Measurements from ENCODE around the gene KCNN3. TPM values are rescaled to one million over a fixed set of nuclear protein-coding genes. Genes with fewer than 3 reads are reported as not detected.

The KCNN3 gene
- total RNA-seq, 4 donors from 2014 or later, result 3.6 to 17.0 (median 12.4) TPM

DNA sequence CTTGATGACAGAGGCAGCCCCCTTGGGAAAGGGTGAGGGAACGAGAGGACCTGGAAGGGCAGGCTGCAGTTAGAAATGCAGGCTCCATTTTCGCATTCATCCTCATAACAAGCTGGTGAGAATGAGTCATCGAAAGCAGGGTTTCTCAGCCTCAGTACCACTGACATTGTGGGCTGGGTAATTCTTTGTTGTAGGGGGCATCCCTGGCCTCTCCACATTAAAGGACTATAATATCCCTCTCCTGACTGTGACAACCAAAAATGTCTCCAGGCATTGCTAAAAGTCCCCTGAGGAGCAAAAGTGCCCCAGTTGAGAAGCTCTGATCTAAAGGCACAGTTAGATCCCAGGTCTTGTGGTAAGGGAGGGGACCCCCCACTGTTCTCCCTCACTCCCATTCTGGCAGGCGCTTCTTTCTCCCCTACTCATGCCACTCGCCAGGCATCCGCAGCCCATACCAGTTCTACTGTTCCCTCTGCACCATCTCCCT, 20.4 kb downstream of the KCNN3 start:
- intact Hi-C loops (cut with DNase I), result no loop called here
- TF ChIP-seq EP300 (IDR thresholded peaks at IDR 0.05), result no peak
- TF ChIP-seq POLR2A (IDR thresholded peaks at IDR 0.05; ENCODE audit: low read depth), result no peak
- no peak for TF ChIP-seq POLR2AphosphoS5 (IDR thresholded peaks at IDR 0.05)
- TF ChIP-seq, protein P1, sequence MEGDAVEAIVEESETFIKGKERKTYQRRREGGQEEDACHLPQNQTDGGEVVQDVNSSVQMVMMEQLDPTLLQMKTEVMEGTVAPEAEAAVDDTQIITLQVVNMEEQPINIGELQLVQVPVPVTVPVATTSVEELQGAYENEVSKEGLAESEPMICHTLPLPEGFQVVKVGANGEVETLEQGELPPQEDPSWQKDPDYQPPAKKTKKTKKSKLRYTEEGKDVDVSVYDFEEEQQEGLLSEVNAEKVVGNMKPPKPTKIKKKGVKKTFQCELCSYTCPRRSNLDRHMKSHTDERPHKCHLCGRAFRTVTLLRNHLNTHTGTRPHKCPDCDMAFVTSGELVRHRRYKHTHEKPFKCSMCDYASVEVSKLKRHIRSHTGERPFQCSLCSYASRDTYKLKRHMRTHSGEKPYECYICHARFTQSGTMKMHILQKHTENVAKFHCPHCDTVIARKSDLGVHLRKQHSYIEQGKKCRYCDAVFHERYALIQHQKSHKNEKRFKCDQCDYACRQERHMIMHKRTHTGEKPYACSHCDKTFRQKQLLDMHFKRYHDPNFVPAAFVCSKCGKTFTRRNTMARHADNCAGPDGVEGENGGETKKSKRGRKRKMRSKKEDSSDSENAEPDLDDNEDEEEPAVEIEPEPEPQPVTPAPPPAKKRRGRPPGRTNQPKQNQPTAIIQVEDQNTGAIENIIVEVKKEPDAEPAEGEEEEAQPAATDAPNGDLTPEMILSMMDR (IDR thresholded peaks at IDR 0.05), result no peak
- Histone ChIP-seq H3K4me1 (peaks cover 4 to 29% (median 14%) of the 10 kb centered on the region in 4 donors), H3K36me3 (no peaks in the 10 kb centered on the region), H3K4me3 (no peak overlapping the region), H3K27me3 (no peaks in the 10 kb centered on the region), H3K27ac (replicated peaks in 1 of 4) (no peak overlapping the region), H3K9me3 (no peaks in the 10 kb centered on the region)
- WGBS, result 87% methylated on average over 6 of the region's 6 CpGs
- no peak for DNase-seq (ENCODE audit: extremely low spot score)

DNA sequence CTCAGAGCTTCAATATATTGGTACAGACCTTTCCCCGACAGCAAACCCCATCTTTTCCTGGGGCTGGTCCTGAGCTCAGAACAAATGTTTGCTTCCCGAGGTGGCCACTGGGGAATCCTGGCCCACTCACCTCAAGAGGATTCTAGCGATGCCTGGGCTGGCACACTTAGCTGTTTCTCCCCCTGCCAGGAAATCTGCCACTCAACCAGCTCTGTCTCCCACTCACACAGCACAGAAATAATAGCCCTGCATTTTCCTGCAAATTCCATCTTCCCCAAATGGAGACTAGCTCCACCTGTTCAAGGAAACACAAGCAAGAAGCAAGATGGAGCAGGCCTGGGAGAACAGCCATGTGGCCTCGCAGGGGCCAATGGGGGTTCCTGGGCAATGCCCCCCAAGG, 21.1 kb downstream of the KCNN3 start:
- no peak overlapping the region for H3K27ac ChIP-seq (replicated peaks in 1 of 4)
- 92% methylated on average over 2 of the region's 4 CpGs for WGBS
- no peaks in the 10 kb centered on the region for H3K27me3 ChIP-seq
- TF ChIP-seq, protein P1 (IDR thresholded peaks at IDR 0.05), result no peak
- TF ChIP-seq POLR2AphosphoS5 (IDR thresholded peaks at IDR 0.05), result no peak
- TF ChIP-seq POLR2A (IDR thresholded peaks at IDR 0.05; ENCODE audit: low read depth), result no peak
- TF ChIP-seq EP300 (IDR thresholded peaks at IDR 0.05), result no peak
- no peak overlapping the region for H3K4me3 ChIP-seq
- intact Hi-C loops (cut with DNase I), result no loop called here
- H3K9me3 ChIP-seq, result no peaks in the 10 kb centered on the region
- DNase-seq (ENCODE audit: extremely low spot score), result no peak
- H3K4me1 ChIP-seq, result peaks cover 4 to 30% (median 14%) of the 10 kb centered on the region in 4 donors
- no peaks in the 10 kb centered on the region for H3K36me3 ChIP-seq

DNA sequence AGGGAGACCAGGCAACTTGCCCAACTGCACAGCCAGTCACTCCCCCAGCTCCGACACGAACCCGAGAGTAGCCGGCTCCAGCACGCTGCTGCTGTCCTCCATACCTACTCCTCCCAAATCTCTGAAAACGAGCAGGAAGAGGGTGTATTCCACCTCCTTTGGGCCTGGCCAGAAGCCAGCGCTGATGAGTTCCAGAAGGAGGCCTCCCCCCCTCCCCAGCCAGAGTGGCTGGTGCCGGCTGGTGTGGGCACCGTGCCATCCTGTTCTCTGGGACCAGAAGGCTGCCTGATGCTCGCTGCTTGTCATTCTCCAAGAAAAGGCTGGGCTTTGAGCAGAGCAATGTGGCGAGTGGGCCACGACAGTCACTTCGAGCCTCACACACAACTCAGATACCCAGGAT, 22.2 kb downstream of the KCNN3 start:
- H3K27ac ChIP-seq (replicated peaks in 1 of 4), result no peak overlapping the region
- WGBS, result 46% methylated on average over 13 of the region's 13 CpGs
- no peak for DNase-seq (ENCODE audit: extremely low spot score)

DNA sequence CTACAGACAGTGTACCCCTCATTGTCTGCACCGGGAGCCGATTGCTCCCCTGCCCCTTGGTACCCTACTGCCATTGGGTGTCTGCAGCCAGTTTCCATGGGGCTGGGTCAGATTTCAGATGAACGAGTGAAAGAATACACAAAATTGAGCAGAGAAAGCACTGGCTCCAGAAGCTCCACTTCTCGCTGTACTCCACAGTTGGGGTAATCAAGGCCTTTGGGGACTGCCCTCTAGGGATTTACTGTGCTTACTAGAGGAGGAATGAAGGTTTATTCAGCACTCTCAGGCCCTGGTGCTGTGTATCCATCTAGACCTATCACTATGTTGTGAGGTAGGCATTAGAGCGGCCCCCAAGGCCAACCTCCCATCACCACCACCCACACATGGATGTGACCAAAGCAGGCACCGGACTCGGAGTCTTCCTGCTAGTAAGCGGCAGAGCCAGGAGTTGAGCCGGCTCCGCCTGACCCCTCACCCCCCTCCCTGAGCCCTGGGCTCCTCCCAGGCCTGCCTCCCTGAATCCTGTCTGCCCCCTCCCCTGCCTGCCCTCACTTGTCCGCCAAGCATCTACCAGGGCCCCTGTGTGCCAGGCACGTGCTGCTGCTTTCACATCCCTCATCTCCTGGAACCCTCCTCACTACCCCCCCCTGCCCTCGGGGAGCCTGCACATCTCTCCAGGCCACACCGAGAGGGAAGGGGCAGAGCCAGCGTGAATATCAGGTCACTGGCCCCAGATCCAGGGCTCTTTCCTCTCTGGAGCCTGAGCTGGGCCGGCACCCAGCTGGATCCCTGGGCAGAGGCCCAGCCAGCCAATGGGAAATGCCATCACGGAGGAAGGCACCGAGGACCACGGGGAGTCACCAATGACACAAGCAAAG, 23.3 kb downstream of the KCNN3 start:
- H3K36me3 ChIP-seq, result no peaks in the 10 kb centered on the region
- WGBS, result 78% methylated on average over 17 of the region's 19 CpGs
- no peak for DNase-seq (ENCODE audit: extremely low spot score)
- intact Hi-C loops (cut with DNase I), result no loop called here
- no peak overlapping the region for H3K4me3 ChIP-seq
- H3K27me3 ChIP-seq, result no peaks in the 10 kb centered on the region
- TF ChIP-seq POLR2A (IDR thresholded peaks at IDR 0.05; ENCODE audit: low read depth) (no peak), POLR2AphosphoS5 (IDR thresholded peaks at IDR 0.05) (no peak), EP300 (IDR thresholded peaks at IDR 0.05) (no peak)
- TF ChIP-seq, protein P1 (IDR thresholded peaks at IDR 0.05), result no peak
- H3K9me3 ChIP-seq, result no peaks in the 10 kb centered on the region
- peak overlapping the region in 1 of 4 donors; percentile 33 for H3K27ac ChIP-seq (replicated peaks in 1 of 4)
- peaks cover 4 to 35% (median 14%) of the 10 kb centered on the region in 4 donors for H3K4me1 ChIP-seq

More for the DNA sequence above, 22.2 kb downstream of the KCNN3 start:
- no peak overlapping the region for H3K4me3 ChIP-seq
- no peaks in the 10 kb centered on the region for H3K27me3 ChIP-seq
- intact Hi-C loops (cut with DNase I), result no loop called here
- no peaks in the 10 kb centered on the region for H3K9me3 ChIP-seq
- H3K36me3 ChIP-seq, result no peaks in the 10 kb centered on the region
- TF ChIP-seq, protein P1 (IDR thresholded peaks at IDR 0.05), result no peak
- TF ChIP-seq EP300 (IDR thresholded peaks at IDR 0.05) (no peak), POLR2AphosphoS5 (IDR thresholded peaks at IDR 0.05) (no peak), POLR2A (IDR thresholded peaks at IDR 0.05; ENCODE audit: low read depth) (no peak)
- H3K4me1 ChIP-seq, result peaks cover 4 to 35% (median 14%) of the 10 kb centered on the region in 4 donors

All from esophagus muscularis mucosa (tissue), 4 donors.